CD8-positive, alpha-beta memory T cell (primary cell): ENCODE results near the gene RFT1. TPM values are rescaled to one million over a fixed set of nuclear protein-coding genes. Genes with fewer than 3 reads are reported as not detected.
"Not testable (repeated sequence)": the region's sequence is repeated elsewhere in the genome, so short reads cannot be mapped to it uniquely, and the experiment has no call there.

Source experiments
- CTCF ChIA-PET: fragments of 350-600 bp; sonication (Branson Sonifier 250); formaldehyde crosslinking; loops from one replicate; lab custom pipeline; 2021; ENCODE audit warnings: antibody characterized with exemption; lab: Charles Lee
- POLR2A ChIA-PET: fragments of 350-600 bp; sonication (Branson Sonifier 250); formaldehyde crosslinking; loops from one replicate; lab custom pipeline; 2021; ENCODE audit warnings: antibody characterized with exemption; lab: Charles Lee
- DNase-seq, 5 donors: peaks; one replicate each; pipeline versions ENCODE4 v3.0.0 to v3.0.0-alpha.2; 2020 to 2022; ENCODE audit warnings: mixed read lengths in 1 of 5
- H3K27ac ChIP-seq: one replicate; pipeline ENCODE4 v1.7.0; 2013; ENCODE audit warnings: low read depth, mild to moderate bottlenecking, low read length, moderate library complexity
- H3K27me3 ChIP-seq: 2 replicates; pipeline ENCODE4 v1.7.0; 2013; ENCODE audit warnings: low read length, mild to moderate bottlenecking; ENCODE audit not compliant: insufficient read depth, poor library complexity, severe bottlenecking
- H3K36me3 ChIP-seq: 2 replicates; pipeline ENCODE4 v1.7.0; 2013; ENCODE audit warnings: mild to moderate bottlenecking, low read length, moderate library complexity; ENCODE audit not compliant: insufficient read depth
- H3K4me1 ChIP-seq: 2 replicates; pipeline ENCODE4 v1.7.0; 2013; ENCODE audit warnings: mild to moderate bottlenecking, low read length, moderate library complexity; ENCODE audit not compliant: insufficient read depth
- H3K4me3 ChIP-seq: 2 replicates; pipeline ENCODE4 v1.7.0; 2013; ENCODE audit warnings: mild to moderate bottlenecking, low read length
- H3K9me3 ChIP-seq: 2 replicates; pipeline ENCODE4 v1.7.0; 2013; ENCODE audit warnings: mild to moderate bottlenecking, low read length
- H3K27ac Mint-ChIP-seq, 8 donors: one replicate each; pipeline ENCODE4 v1.8.0; 2020 to 2021; ENCODE audit warnings: mixed read lengths in 8 of 8, mild to moderate bottlenecking in 6 of 8, inconsistent platforms in 3 of 8, moderate library complexity in 3 of 8
- H3K27me3 Mint-ChIP-seq, 2 donors: one replicate each; pipeline ENCODE4 v1.8.0; 2020 to 2021; ENCODE audit warnings: mixed read lengths in 2 of 2, mild to moderate bottlenecking in 1 of 2, moderate library complexity in 1 of 2
- H3K36me3 Mint-ChIP-seq, 3 donors: one replicate each; pipeline ENCODE4 v1.8.0; 2020 to 2021; ENCODE audit warnings: mixed read lengths in 3 of 3, inconsistent platforms in 1 of 3, mild to moderate bottlenecking in 1 of 3
- H3K4me1 Mint-ChIP-seq, 3 donors: one replicate each; pipeline ENCODE4 v1.8.0; 2020 to 2021; ENCODE audit warnings: mixed read lengths in 3 of 3, inconsistent platforms in 1 of 3, mild to moderate bottlenecking in 1 of 3
- H3K4me3 Mint-ChIP-seq, 7 donors: one replicate each; pipeline ENCODE4 v1.8.0; 2020 to 2021; ENCODE audit warnings: mixed read lengths in 7 of 7, mild to moderate bottlenecking in 6 of 7, moderate library complexity in 4 of 7, inconsistent platforms in 2 of 7
- H3K9me3 Mint-ChIP-seq, 5 donors: one replicate each; pipeline ENCODE4 v1.8.0; 2020 to 2022; ENCODE audit warnings: mixed read lengths in 5 of 5, mild to moderate bottlenecking in 3 of 5, moderate library complexity in 2 of 5, inconsistent platforms in 1 of 5
- polyA plus RNA-seq: library from polyadenylated mRNA; unstranded; fragments of 300-500 nt; fragmentation: Illumina TruSeq; gene quantifications from one replicate; pipeline ENCODE4 v1.2.3, GENCODE V29; 2021
- total RNA-seq, 2 experiments: library from RNA; stranded (reverse); gene quantifications; one replicate each; pipeline ENCODE4 v1.2.3, GENCODE V29; 2021

Gene RFT1
- total and polyA plus RNA-seq, 3 experiments from 2014 or later: 31.3 to 58.5 (median 52.7) TPM

DNA sequence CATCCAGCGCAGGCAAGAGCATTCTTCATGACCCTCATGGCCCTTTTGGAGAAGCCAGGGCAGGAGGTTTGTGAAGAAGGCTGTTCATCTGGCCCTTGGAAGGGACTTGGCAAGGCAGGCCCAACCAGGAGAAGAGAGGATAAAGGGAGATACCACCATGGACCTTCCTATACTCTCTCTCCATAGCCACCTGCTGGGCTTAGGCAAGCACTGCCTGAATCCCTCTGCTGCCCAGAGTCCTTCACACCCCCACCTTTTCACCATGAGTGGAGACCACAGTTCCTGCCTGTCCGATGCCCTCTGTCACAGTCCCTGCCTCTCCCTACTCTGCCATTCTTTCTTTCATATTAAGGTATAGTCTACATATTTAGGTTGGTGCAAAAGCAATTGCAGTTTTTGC, 73.8 kb downstream of the RFT1 start:
- H3K9me3 ChIP-seq: no peaks in the 10 kb centered on the region
- no peaks in the 10 kb centered on the region for H3K27me3 ChIP-seq
- peaks cover 7 to 10% of the 10 kb centered on the region in 2 donors for H3K27me3 Mint-ChIP-seq
- H3K27ac ChIP-seq: no peak overlapping the region
- POLR2A ChIA-PET: no interaction called here
- H3K4me3 Mint-ChIP-seq: no peak overlapping the region
- H3K36me3 ChIP-seq: no peaks in the 10 kb centered on the region
- H3K4me1 ChIP-seq: no peaks in the 10 kb centered on the region
- CTCF ChIA-PET: interaction anchor here (1.2 kb wide), 1 partner anchor 12 kb away, joined by 3 read pairs; no protein-coding TSS in a partner anchor
- H3K36me3 Mint-ChIP-seq: no peaks in the 10 kb centered on the region
- H3K4me3 ChIP-seq: no peak overlapping the region
- no peaks in the 10 kb centered on the region for H3K9me3 Mint-ChIP-seq
- no peak for DNase-seq
- H3K4me1 Mint-ChIP-seq: no peaks in the 10 kb centered on the region
- H3K27ac Mint-ChIP-seq: no peak overlapping the region

DNA sequence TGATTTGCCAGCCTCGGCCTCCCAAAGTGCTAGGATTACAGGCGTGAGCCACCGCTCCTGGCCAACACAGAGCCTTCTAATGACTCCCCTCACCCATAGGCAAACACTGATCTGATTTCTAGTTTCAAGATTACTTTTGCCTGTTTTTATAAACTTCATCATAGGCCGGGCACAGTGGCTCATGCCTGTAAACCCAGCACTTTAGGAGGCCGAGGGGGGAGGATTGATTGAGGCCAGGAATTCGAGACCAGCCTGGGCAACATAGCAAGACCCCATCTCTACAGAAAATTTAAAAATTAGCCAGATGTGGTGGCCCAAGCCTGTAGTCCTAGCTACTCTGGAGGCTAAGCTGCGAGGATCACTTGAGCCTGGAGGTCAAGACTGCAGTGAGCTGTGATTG, 76.0 kb downstream of the RFT1 start:
- H3K36me3 Mint-ChIP-seq, POLR2A ChIA-PET, H3K9me3 Mint-ChIP-seq, H3K27ac Mint-ChIP-seq, H3K27me3 Mint-ChIP-seq, DNase-seq, H3K4me1 ChIP-seq, H3K27me3 ChIP-seq, H3K9me3 ChIP-seq, H3K27ac ChIP-seq, H3K36me3 ChIP-seq, H3K4me3 Mint-ChIP-seq, H3K4me1 Mint-ChIP-seq, H3K4me3 ChIP-seq: not testable (repeated sequence)
- CTCF ChIA-PET: interaction anchor here (0.9 kb wide), 1 partner anchor 8 kb away, joined by 4 read pairs; the partner anchor contains the start of gene SFMBT1

DNA sequence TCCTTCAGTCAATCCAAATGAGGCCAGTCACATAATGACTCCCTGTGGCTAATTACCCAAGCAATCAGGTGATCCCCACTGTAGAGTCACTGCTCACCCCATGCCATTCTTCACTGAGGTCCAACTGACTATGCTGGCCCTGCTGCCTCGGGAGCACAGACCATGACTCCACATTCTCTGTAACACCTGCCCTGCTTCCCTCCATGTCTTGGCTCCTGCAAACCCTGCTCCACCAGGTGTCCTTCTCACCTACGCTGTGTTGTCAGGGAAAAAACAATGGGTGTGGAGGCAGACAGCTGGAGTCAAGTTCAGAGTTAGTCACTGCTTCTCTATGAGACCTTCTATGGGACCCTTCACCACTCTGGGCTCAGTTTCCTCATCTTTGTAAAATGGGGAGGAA, 78.3 kb downstream of the RFT1 start:
- Histone ChIP-seq H3K36me3 (no peaks in the 10 kb centered on the region), H3K4me3 (no peak overlapping the region), H3K27ac (no peak overlapping the region), H3K9me3 (no peaks in the 10 kb centered on the region), H3K27me3 (no peaks in the 10 kb centered on the region), H3K4me1 (no peaks in the 10 kb centered on the region)
- no peaks in the 10 kb centered on the region for H3K9me3 Mint-ChIP-seq
- peaks cover 7 to 8% (median 8%) of the 10 kb centered on the region in 3 donors for H3K4me1 Mint-ChIP-seq
- no peaks in the 10 kb centered on the region for H3K27me3 Mint-ChIP-seq
- no peak for DNase-seq
- H3K36me3 Mint-ChIP-seq: peaks cover 0 to 2% (median 0%) of the 10 kb centered on the region in 3 donors
- H3K27ac Mint-ChIP-seq: no peak overlapping the region
- H3K4me3 Mint-ChIP-seq: no peak overlapping the region
- ChIA-PET POLR2A (no interaction called here), CTCF (no interaction called here)

DNA sequence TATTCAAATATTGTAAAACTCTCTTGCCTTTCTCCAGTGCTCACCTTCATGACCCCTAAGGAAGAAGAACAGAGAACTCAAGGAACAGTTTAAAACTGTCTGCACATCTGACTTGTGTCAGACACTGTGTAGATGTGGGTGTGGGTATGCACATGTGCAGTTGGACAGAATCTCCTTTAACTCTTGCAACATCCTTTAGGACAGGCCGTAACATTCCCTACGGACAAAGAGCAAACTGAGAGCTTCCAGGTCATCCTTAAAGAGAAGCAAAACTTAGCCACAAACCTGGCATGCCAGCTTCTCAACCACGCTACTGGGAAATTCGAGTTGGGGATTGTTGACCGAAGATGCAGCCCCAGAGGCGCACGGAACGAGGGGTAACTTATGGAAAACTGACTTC, 80.2 kb downstream of the RFT1 start:
- DNase-seq: no peak
- Histone ChIP-seq H3K4me1 (no peaks in the 10 kb centered on the region), H3K9me3 (no peaks in the 10 kb centered on the region), H3K27me3 (no peaks in the 10 kb centered on the region), H3K4me3 (no peak overlapping the region), H3K27ac (no peak overlapping the region), H3K36me3 (no peaks in the 10 kb centered on the region)
- Mint-ChIP-seq H3K9me3 (no peaks in the 10 kb centered on the region), H3K36me3 (peaks cover 0 to 6% (median 0%) of the 10 kb centered on the region in 3 donors), H3K4me1 (peaks cover 10 to 13% (median 12%) of the 10 kb centered on the region in 3 donors), H3K27me3 (no peaks in the 10 kb centered on the region), H3K4me3 (peak overlapping the region in 1 of 7 donors; percentile 40), H3K27ac (peak overlapping the region in 1 of 8 donors; percentile 58)
- ChIA-PET CTCF (no interaction called here), POLR2A (no interaction called here)

DNA sequence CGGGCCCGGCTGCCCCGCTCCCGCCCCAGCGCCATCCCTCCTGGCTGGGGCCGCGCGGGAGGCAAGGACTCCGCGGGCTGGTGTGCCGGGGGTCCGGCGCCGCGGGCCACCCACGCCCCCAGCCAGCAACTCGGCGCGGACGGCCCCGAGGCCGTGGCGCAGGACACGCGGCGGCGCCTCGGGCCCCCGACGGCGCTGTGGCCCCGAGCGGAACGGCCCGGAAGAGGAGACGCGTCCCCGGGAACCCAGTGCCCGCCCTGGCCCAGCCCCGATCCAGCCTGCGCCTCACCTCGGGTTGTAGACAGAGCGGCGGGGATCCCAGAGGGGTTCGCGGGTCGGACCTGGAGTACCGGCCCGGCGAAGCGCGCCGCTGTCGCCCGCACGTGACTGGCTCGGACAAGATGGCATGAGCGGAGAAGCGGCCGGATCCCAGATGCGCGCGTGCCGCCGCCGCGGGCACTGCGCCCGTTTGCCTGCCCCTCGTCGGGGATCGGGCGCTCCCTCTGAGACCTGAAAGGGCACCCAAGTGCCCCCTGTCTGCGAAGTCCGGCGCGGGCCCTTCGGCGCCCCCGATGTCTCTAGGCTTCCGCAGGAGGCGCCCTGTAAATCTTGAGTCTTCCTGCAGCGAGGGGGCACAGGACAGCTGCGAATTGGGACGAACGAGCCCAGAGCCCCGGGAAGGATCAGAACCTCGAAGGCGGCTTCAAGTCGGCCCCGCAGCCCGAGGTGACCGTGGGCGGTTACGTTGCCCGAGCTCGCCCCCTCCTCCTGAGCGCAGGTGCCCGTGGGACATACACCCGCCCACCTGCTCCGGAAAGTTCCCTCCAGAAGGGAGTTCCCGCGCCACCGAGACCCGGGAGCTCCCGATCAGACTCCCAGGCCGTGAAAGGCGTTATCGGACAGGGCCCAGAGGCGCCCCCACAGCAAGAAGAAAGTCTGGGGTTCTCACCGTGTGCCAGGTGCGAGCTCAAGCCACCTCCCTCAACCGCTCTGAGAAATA, 83.8 kb downstream of the RFT1 start:
- H3K36me3 Mint-ChIP-seq: peaks cover 0 to 11% (median 0%) of the 10 kb centered on the region in 3 donors
- H3K27ac Mint-ChIP-seq: peak overlapping the region; percentile 87 to 98 (median 91)
- H3K27me3 Mint-ChIP-seq: peaks cover 0 to 4% of the 10 kb centered on the region in 2 donors
- peak overlapping the region; percentile 44 for H3K4me3 ChIP-seq
- H3K9me3 ChIP-seq: no peaks in the 10 kb centered on the region
- no peaks in the 10 kb centered on the region for H3K36me3 ChIP-seq
- H3K4me1 Mint-ChIP-seq: peaks cover 34 to 40% (median 38%) of the 10 kb centered on the region in 3 donors
- peaks cover 27% of the 10 kb centered on the region for H3K4me1 ChIP-seq
- peak; percentile 57 to 83 (median 70) for DNase-seq
- H3K4me3 Mint-ChIP-seq: peak overlapping the region; percentile 84 to 99 (median 87)
- H3K27me3 ChIP-seq: no peaks in the 10 kb centered on the region
- CTCF ChIA-PET: interaction anchor here (0.6 to 2.2 kb wide), 18 partner anchors 8 to 154 kb away, joined by 3 to 15 read pairs (median 3); no protein-coding TSS in a partner anchor
- POLR2A ChIA-PET: interaction anchor here (0.5 to 1.7 kb wide), 9 partner anchors 8 to 828 kb away, joined by 3 to 8 read pairs (median 4); no protein-coding TSS in a partner anchor
- H3K9me3 Mint-ChIP-seq: no peaks in the 10 kb centered on the region
- peak overlapping the region; percentile 35 for H3K27ac ChIP-seq

DNA sequence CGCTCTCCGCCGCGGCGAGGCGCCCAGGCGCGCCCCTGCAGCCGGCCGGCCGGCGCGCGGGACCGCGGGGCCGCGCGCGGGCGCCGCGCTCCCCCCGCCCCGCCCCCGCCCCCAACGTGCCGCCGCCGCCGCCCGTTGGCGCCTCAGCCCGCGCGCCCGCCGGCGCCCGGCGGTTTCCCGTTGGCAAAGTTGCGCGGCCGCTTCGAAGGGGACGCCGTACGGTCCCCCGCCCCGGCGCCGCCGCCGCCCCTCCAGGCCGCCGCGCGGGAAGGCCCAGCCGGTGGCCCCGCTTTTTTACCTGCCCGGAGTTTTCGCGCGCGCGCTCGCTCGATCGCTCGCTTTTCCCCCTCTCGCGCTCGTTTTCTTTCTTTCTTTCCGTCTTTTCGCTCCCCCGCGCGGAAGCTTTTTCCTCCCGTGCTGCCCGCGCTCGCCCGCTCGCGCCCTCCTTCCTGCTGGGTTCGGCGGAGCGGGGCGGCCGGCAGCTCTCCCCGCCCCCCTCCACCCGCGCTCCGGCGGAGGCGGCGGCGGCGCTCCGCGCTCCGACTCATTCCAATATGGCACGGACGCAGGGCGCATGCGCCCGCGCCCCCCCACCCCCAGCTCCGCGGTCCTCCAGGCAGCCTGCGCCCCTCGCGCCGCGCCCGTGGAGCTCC, 84.6 kb downstream of the RFT1 start, which contains the start of gene SFMBT1:
TSS of gene SFMBT1 (minus strand) at position 556 of the 653 bp plus-strand sequence. CDS start 76,945 bp downstream, outside the sequence.
- H3K36me3 ChIP-seq: no peaks in the 10 kb centered on the region
- peaks cover 27% of the 10 kb centered on the region for H3K4me1 ChIP-seq
- ChIA-PET POLR2A (interaction anchor here (0.5 to 1.7 kb wide), 9 partner anchors 9 to 827 kb away, joined by 3 to 8 read pairs (median 4); no protein-coding TSS in a partner anchor), CTCF (interaction anchor here (0.6 to 2.2 kb wide), 9 partner anchors 9 to 153 kb away, joined by 3 to 15 read pairs (median 4); no protein-coding TSS in a partner anchor)
- peak within 1 kb of the TSS; percentile 66 for H3K27ac ChIP-seq
- peak within 1 kb of the TSS; percentile 71 for H3K4me3 ChIP-seq
- H3K9me3 Mint-ChIP-seq: no peaks in the 10 kb centered on the region
- H3K9me3 ChIP-seq: no peaks in the 10 kb centered on the region
- H3K27me3 ChIP-seq: no peaks in the 10 kb centered on the region
- peak within 1 kb of the TSS; percentile 97 to 99 (median 98) for H3K27ac Mint-ChIP-seq
- peaks cover 0 to 4% of the 10 kb centered on the region in 2 donors for H3K27me3 Mint-ChIP-seq
- H3K36me3 Mint-ChIP-seq: peaks cover 0 to 11% (median 0%) of the 10 kb centered on the region in 3 donors
- peak within 1 kb of the TSS; percentile 95 to 99 (median 99) for H3K4me3 Mint-ChIP-seq
- peak; percentile 69 to 87 (median 70) for DNase-seq
- peaks cover 35 to 45% (median 39%) of the 10 kb centered on the region in 3 donors for H3K4me1 Mint-ChIP-seq

DNA sequence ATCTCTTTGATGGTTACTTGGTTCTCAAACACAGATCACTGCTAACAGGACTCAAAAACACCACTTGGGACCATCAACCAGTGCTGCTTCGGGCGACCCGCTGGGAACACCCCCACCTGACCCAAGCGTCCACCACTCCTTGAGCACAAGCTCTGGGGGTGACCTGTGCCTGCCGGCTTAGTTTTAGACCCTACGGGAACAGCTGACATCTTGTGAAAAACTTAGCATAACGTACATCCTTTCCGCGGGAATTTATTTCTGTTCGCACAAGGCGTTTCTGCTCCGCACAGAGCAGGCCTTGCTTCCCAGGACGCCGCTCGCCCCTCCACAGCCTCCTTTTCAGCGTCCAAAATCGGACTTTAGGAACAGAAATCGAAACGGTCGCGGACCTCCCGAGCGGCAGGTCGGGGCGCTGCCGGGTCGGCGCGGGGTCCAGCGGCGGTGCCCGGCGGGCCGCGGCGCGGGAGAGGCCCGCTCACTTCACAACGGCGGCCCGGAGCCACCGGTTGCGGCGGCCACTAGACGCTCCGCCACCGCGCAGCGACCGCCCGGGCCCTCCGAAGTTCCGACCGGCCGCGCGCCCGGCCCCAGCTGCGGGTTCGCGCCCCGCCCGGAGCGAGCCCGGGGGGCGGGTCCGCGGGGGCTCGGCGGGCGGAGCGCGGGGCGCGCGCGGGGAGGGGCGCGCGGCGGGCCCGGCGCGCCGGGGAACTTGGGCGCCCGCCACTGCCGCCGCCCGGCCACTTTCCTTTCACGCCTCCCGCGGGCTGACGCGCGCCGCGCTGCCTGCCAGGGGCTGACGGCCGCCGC, 85.3 kb downstream of the RFT1 start:
- Mint-ChIP-seq H3K36me3 (peaks cover 0 to 11% (median 0%) of the 10 kb centered on the region in 3 donors), H3K4me3 (peak overlapping the region; percentile 94 to 99 (median 97)), H3K27me3 (peaks cover 0 to 4% of the 10 kb centered on the region in 2 donors), H3K4me1 (peaks cover 42 to 52% (median 46%) of the 10 kb centered on the region in 3 donors), H3K9me3 (no peaks in the 10 kb centered on the region), H3K27ac (peak overlapping the region; percentile 96 to 99 (median 98))
- Histone ChIP-seq H3K27ac (peak overlapping the region; percentile 66), H3K27me3 (no peaks in the 10 kb centered on the region), H3K4me3 (peak overlapping the region; percentile 71), H3K36me3 (no peaks in the 10 kb centered on the region), H3K9me3 (no peaks in the 10 kb centered on the region), H3K4me1 (peaks cover 33% of the 10 kb centered on the region)
- ChIA-PET CTCF (interaction anchor here (0.6 to 2.2 kb wide), 7 partner anchors 13 to 152 kb away, joined by 3 to 15 read pairs (median 4); no protein-coding TSS in a partner anchor), POLR2A (interaction anchor here (0.6 to 1.7 kb wide), 8 partner anchors 9 to 152 kb away, joined by 3 to 8 read pairs (median 3); no protein-coding TSS in a partner anchor)
- peak; percentile 53 to 77 (median 69) for DNase-seq
